Left lung (tissue), 10 donors: ENCODE measurements around the gene KDM4B. TPM values are rescaled to one million over a fixed set of nuclear protein-coding genes. Genes with fewer than 3 reads are reported as not detected.

Source experiments
- ATAC-seq: fragments of 200-7000 bp; cut with Tn5 transposase; one replicate; pipeline ENCODE4 v1.9.1; 2020; ENCODE audit warnings: moderate library complexity
- DNase-seq, 4 donors: peaks; one replicate each; pipeline ENCODE4 v3.0.0-alpha.2; 2013 to 2020
- H3K27ac ChIP-seq, 2 donors: fragments of 200-600 bp; sonication (generic) in 1 of 2; one replicate each; pipeline versions ENCODE4 v1.5.0 to v1.8.0; 2020 to 2021
- H3K27me3 ChIP-seq, 2 donors: fragments of 200-600 bp; sonication (generic) in 1 of 2; one replicate each; pipeline versions ENCODE4 v1.5.0 to v1.8.0; 2020 to 2021
- H3K36me3 ChIP-seq, 2 donors: fragments of 200-600 bp; sonication (generic) in 1 of 2; one replicate each; pipeline versions ENCODE4 v1.5.0 to v1.8.0; 2020 to 2021
- H3K4me1 ChIP-seq, 2 donors: fragments of 200-600 bp; one replicate each; pipeline ENCODE4 v1.8.0; 2021
- H3K4me3 ChIP-seq, 2 donors: fragments of 200-600 bp; sonication (generic) in 1 of 2; one replicate each; pipeline versions ENCODE4 v1.5.0 to v1.8.0; 2020 to 2021; ENCODE audit warnings: mild to moderate bottlenecking in 1 of 2
- H3K9me3 ChIP-seq, 2 donors: fragments of 200-600 bp; sonication (generic) in 1 of 2; one replicate each; pipeline versions ENCODE4 v1.5.0 to v1.8.0; 2020 to 2021
- intact Hi-C, 2 donors: fragments of 100-400 bp; cut with DNase I; formaldehyde crosslinking; loops; one replicate each; pipeline versions ENCODE4 v1.11.2 to v1.14.2; 2022
- polyA plus RNA-seq, 6 donors: library from polyadenylated mRNA; unstranded; fragments of 120-200 nt; gene quantifications; one replicate each; pipeline ENCODE4 v1.2.1, GENCODE V29; 2013; ENCODE audit not compliant: insufficient read length in 6 of 6
- total RNA-seq, 2 donors: library from RNA; stranded (reverse); fragmentation: NEBNext Ultra II Directional; extraction: Animal tissue kit (Norgen Biotek cat#: 25700); gene quantifications; one replicate each; pipeline ENCODE4 v1.2.1, GENCODE V29; 2021
- TF ChIP-seq, protein P1 (sequence below), 2 donors: fragments of 200-600 bp; sonication (generic) in 1 of 2; IDR thresholded peaks; one replicate each; pipeline versions ENCODE4 v1.5.0 to v1.8.0; 2021; ENCODE audit warnings: antibody characterized with exemption in 2 of 2
- donor health status: DM: no; HTN: yes; CAD: no.
- donor health status: DM: no; HTN: no; CAD: no.

The KDM4B gene
- total and polyA plus RNA-seq, 8 donors, result 24.6 to 42.1 (median 31.1) TPM

DNA sequence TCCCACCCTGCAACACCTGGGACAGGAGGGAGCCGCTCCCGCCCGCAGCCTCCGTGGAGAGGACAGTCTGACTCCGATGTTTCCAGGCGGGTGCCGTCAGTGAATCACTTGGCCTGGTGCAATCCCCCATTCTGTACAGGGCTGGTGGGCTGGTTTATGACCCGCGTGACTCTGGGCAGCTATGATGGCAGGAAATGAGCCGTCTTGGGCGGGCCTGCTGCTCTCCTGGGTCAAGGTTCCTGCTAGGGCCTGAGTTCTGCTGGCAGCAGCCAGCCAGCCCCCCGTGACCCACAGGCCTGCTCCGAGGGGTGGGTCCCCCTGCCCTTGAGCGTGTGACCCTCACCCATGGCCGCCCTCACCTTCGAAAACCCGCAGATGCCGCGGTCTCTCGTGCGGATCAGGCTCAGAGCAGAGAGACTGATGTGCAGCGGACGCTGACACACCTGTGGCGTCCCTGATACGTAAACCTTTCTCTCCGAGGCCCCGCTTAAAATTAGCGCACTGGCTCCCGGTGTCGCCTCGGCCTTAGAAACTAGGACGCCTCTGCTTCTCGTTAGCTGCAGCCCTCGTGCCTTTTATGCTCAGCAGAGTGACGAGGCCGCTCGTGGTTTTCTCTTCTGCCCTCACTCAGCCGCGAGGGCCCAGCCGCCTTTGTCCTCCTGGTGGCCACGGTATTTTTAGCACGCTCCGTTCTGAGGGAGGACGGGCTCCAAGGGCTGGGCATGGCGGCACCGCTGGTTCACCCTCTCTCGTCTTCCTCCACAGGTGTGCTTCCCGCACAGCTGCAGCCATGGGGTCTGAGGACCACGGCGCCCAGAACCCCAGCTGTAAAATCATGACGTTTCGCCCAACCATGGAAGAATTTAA lies 63.4 kb downstream of the KDM4B start:
- Histone ChIP-seq H3K27ac (no peak overlapping the region), H3K36me3 (peaks cover 0 to 35% of the 10 kb centered on the region in 2 donors), H3K4me1 (peaks cover 0 to 24% of the 10 kb centered on the region in 2 donors), H3K27me3 (no peaks in the 10 kb centered on the region), H3K9me3 (no peaks in the 10 kb centered on the region), H3K4me3 (no peak overlapping the region)
- TF ChIP-seq, protein P1, sequence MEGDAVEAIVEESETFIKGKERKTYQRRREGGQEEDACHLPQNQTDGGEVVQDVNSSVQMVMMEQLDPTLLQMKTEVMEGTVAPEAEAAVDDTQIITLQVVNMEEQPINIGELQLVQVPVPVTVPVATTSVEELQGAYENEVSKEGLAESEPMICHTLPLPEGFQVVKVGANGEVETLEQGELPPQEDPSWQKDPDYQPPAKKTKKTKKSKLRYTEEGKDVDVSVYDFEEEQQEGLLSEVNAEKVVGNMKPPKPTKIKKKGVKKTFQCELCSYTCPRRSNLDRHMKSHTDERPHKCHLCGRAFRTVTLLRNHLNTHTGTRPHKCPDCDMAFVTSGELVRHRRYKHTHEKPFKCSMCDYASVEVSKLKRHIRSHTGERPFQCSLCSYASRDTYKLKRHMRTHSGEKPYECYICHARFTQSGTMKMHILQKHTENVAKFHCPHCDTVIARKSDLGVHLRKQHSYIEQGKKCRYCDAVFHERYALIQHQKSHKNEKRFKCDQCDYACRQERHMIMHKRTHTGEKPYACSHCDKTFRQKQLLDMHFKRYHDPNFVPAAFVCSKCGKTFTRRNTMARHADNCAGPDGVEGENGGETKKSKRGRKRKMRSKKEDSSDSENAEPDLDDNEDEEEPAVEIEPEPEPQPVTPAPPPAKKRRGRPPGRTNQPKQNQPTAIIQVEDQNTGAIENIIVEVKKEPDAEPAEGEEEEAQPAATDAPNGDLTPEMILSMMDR (IDR thresholded peaks at IDR 0.05), result no peak
- no peak for ATAC-seq
- intact Hi-C loops, result loop anchor here (5.0 to 10.0 kb wide), 3 partner anchors 158 to 228 kb away; no protein-coding TSS in a partner anchor
- no peak for DNase-seq

DNA sequence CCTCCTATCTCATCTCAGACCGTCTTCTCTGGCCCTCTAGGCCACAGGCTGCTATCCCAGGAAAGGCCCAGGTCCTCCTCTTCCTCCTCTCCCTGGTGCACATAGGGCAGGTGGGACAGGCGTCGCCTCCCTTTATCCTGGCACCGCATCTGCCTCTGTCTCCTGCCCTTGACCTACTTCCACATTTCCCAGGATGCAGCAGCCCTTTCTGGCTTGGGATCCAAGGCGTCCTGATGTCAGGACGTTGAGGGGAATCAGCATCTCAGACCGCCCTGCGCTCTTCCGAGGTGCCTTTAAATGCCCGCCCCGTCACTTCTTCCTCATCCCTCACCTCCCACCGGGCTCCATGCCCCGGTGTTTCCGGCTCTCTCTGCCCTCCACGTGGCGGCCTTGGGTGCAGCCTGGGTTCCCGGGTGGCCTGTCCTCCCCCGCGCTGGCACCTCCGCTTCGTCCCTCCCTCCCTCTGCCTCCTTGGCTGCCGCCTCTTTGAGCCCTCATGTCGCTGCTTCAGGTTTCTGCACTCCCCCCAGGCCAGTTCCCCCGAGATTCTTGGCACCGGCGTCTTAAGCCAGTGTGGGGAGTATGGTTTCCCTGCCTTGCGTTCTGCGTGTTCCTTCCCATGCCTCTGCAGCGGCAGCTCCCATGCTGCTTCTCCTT lies 66.3 kb downstream of the KDM4B start:
- H3K36me3 ChIP-seq, result peaks cover 0 to 50% of the 10 kb centered on the region in 2 donors
- H3K9me3 ChIP-seq, result no peaks in the 10 kb centered on the region
- H3K27ac ChIP-seq, result no peak overlapping the region
- intact Hi-C loops, result loop anchor here (10.0 kb wide), 2 partner anchors 160 to 230 kb away; no protein-coding TSS in a partner anchor
- DNase-seq (no peak), ATAC-seq (no peak)
- TF ChIP-seq, protein P1 (IDR thresholded peaks at IDR 0.05), result no peak
- H3K27me3 ChIP-seq, result no peaks in the 10 kb centered on the region
- H3K4me1 ChIP-seq, result peaks cover 0 to 42% of the 10 kb centered on the region in 2 donors
- H3K4me3 ChIP-seq, result no peak overlapping the region

DNA sequence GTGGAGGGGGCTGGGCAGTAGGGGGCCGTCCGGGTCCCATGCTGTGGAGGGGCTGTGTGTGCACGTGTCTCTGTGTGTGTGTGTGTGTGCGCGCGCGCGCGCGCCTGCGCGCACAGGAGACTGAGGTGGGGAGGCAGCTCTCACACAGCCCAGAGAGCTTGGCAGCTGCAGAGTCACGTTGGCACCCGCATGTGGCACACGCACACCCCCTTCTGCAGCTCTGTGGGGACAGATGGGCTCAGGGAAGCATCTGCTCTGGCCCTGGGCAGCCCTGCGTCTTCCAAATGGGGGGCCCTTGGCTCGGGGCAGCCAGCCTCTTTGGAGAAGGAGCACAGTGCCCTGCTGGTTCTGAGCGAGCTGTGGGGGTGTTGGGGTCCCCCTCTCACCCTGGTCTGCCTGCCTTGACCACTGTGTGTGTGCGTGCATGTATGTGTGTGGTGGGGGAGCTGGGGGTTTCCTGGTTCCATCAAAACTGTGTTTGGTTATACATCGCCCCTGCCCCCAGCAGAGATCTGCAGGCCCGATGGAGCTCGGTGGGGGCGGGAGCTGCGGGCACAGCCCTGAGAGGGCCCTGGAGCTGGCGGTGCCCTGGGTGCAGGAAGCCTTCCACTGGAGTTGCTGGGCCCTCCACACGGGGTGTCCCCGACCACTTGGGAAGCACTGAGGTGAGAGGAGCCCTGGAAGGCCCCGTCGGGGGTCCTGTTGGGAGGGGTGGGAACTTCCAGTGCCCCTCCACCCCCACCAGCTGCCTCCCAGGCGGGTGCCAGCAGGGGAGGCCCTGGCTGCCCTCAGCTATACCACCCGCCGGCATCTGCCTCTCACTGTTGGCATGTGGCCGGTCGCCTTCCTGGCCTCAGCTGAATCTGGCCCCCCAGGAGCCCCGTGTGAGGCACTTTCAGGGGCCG lies 67.1 kb downstream of the KDM4B start:
- Histone ChIP-seq H3K4me3 (no peak overlapping the region), H3K9me3 (no peaks in the 10 kb centered on the region), H3K36me3 (peaks cover 0 to 58% of the 10 kb centered on the region in 2 donors), H3K4me1 (peaks cover 0 to 38% of the 10 kb centered on the region in 2 donors), H3K27ac (no peak overlapping the region), H3K27me3 (no peaks in the 10 kb centered on the region)
- TF ChIP-seq, protein P1 (IDR thresholded peaks at IDR 0.05), result no peak
- no peak for DNase-seq
- intact Hi-C loops, result loop anchor here (10.0 kb wide), 2 partner anchors 161 to 231 kb away; no protein-coding TSS in a partner anchor
- no peak for ATAC-seq

DNA sequence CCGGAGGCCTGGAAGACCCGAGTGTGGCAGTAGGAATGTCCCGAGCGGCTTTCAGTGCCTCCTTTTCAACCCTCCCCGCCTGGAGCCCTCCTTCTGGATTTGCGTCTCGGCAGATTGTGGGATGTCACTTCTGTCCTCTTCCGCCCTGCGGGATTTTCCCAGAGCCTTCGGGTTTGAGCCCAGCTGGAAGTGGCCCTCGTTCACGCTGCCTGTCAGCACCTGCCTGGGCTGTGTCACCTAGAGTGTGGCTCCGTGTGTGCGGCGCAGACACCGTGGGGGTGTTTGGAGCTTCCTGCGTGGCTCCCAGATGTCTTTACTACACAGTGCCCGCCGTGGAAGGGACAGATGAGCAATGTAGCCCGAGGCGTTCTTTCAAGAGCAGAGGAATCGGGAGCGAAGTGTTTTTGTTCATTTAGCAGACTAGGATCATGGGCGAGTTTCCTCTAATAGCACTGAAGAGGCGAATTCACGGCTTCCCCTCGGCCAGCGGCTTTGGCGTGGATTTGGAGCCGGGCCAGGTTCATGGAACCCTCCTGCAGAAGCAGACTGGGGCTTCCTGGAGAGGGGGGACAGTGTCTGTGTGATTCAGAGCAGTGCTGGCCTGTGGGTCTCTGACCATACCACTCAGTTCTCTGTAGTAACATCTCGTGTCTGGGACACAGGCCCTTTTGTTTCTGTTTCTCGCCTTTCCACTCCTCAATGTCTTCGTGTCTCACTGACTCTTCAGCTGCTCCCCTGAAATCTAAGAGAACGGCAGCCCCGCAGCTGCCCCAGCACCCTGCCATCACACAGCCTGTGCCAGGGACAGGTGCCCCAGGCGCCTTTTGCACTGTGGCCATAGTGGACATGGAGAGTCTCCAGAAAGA lies 68.0 kb downstream of the KDM4B start:
- H3K4me1 ChIP-seq, result peaks cover 0 to 29% of the 10 kb centered on the region in 2 donors
- no peak overlapping the region for H3K27ac ChIP-seq
- DNase-seq, result peak in 2 of 4 donors; percentile 40
- ATAC-seq, result no peak
- TF ChIP-seq, protein P1 (IDR thresholded peaks at IDR 0.05), result no peak
- intact Hi-C loops, result loop anchor here (10.0 kb wide), 2 partner anchors 162 to 232 kb away; no protein-coding TSS in a partner anchor
- H3K27me3 ChIP-seq, result no peaks in the 10 kb centered on the region
- no peaks in the 10 kb centered on the region for H3K9me3 ChIP-seq
- no peak overlapping the region for H3K4me3 ChIP-seq
- H3K36me3 ChIP-seq, result peaks cover 0 to 67% of the 10 kb centered on the region in 2 donors
